Measurements from ENCODE around the gene LAMTOR2. TPM values are rescaled to one million over a fixed set of nuclear protein-coding genes. Genes with fewer than 3 reads are reported as not detected.
A peak's percentile ranks its signal among the peaks of the same experiment; 100 is the strongest.

LAMTOR2 gene
- total and polyA plus RNA-seq, 9 of the 15 experiments (the other 6 are each of a cell fraction or from before 2014, with no cell fraction given) = 39.0 to 161 (median 74.6) TPM

DNA sequence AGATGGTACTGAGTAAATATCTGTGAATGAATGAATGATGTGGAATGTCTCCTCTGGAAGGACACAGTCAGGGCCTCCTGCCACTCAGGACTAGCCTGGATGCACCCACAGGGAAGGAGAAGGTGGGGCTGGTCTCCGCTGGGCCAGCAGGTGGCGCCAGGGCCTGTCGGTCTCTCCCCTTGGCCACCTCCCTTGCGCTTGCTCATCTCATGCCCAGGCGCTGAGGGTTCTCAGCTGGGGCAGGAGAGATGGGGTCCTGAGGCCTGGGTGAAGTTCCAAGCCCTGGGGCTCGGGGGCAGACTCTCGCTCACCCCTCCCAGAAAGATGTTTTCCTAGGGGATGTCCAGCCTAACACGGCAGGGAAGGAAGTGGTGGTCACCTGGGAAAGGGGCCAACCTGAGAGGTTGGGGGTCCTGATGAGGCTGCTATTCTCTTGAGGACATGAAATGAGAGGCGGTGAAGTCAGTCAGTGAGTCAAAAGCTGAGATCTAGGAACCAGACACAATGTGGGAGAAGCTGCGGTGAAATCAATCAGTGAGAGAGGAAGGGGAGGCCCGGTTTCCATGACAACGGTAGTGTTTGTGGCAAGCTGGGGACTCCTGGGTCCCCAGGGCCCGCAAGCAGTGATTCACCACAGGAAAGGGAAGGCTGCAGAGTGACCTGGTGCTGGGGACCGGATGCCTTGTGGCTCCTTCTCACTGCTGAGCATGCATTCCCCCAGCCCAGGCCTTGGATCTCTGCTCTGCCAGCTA, 42.2 kb downstream of the LAMTOR2 start:
- no peaks in the 10 kb centered on the region for H4K20me1 ChIP-seq (replicated peaks; ENCODE audit: control insufficient read depth, insufficient read depth, low read length)
- peaks cover 0 to 3% of the 10 kb centered on the region in 2 experiments; a peak in 2 of 5 replicates for H3K4me1 ChIP-seq (replicated peaks in 1 of 2; ENCODE audit: control insufficient read depth in 2 of 2, insufficient read depth in 2 of 2, low read length in 2 of 2)
- ATAC-seq (peak; percentile 100), DNase-seq (ENCODE audit: extremely low read depth in 1 of 4, low spot score in 3 of 4) (peak; percentile 86 to 88 (median 86)), FAIRE-seq (peak; percentile 88)
- no peak overlapping the region for H3K4me3 ChIP-seq
- in situ Hi-C loops (cut with MboI) (no loop called here), intact Hi-C loops (cut with micrococcal nuclease) (loop anchor here (1.0 to 10.0 kb wide), 3 partner anchors 33 to 348 kb away; no protein-coding TSS in a partner anchor)
- CTCF ChIA-PET (ENCODE audit: low intra/inter-chr PET ratio) = interaction anchor here (0.6 to 3.4 kb wide), 8 partner anchors 26 to 846 kb away, joined by 3 to 71 read pairs (median 4); no protein-coding TSS in a partner anchor
- H3K4me2 ChIP-seq (ENCODE audit: insufficient read depth, low read length) = no peak overlapping the region
- no peaks in the 10 kb centered on the region for H3K9me3 ChIP-seq (replicated peaks; ENCODE audit: control insufficient read depth, insufficient read depth, low read depth, low read length)
- no peak overlapping the region for H3K9ac ChIP-seq (ENCODE audit: insufficient read depth in 1 of 2, low read depth in 2 of 2, low read length in 2 of 2)
- no TSS peak for BruUV-seq (replicated peaks)
- H3K27ac ChIP-seq (ENCODE audit: extremely low read depth, low read depth, low read length) = no peak overlapping the region
- H3K79me2 ChIP-seq (ENCODE audit: control insufficient read depth, insufficient read depth, low read length) = no peaks in the 10 kb centered on the region
- H2AFZ ChIP-seq (ENCODE audit: low read depth, low read length) = no peak overlapping the region
- 25% methylated on average over 13 of the region's 14 CpGs for WGBS (ENCODE audit: insufficient coverage, low coverage, missing lambda C conversion rate)
- H3K9me1 ChIP-seq (ENCODE audit: control insufficient read depth, insufficient read depth, low read length) = no peaks in the 10 kb centered on the region
- POLR2A ChIA-PET = interaction anchor here (0.6 to 12.5 kb wide), 11 partner anchors 8 to 349 kb away, joined by 3 to 164 read pairs (median 5); partner anchors contain the start of gene LMNA
- H3K36me3 ChIP-seq (ENCODE audit: control insufficient read depth, insufficient read depth, low read length) = no peaks in the 10 kb centered on the region
- no peaks in the 10 kb centered on the region for H3K27me3 ChIP-seq (ENCODE audit: control insufficient read depth in 2 of 2, insufficient read depth in 2 of 2, low read length in 2 of 2)
- TF ChIP-seq ARHGAP35 (IDR thresholded peaks at IDR 0.05; ENCODE audit: partially characterized antibody) (no peak), SMARCE1 (IDR thresholded peaks at IDR 0.05) (no peak), CREM (IDR thresholded peaks at IDR 0.05; ENCODE audit: low read depth) (0 out of 2 replicates have a peak, but pooled peaks have one; percentile 11), SRF (CRISPR knock-in tag; IDR thresholded peaks at IDR 0.05) (peak in 1 of 2 experiments; percentile 48; a peak in 1 of 4 replicates), HCFC1 (IDR thresholded peaks at IDR 0.05; ENCODE audit: low read depth, low read length) (peak; percentile 29; the same call in 1 of the 2 replicates), NFE2 (IDR thresholded peaks at IDR 0.05; ENCODE audit: low read depth) (peak; percentile 45; the same call in 1 of the 2 replicates), MYNN (IDR thresholded peaks at IDR 0.05) (0 out of 2 replicates have a peak, but pooled peaks have one; percentile 39), MYNN (CRISPR knock-in tag; IDR thresholded peaks at IDR 0.05) (no peak), SMARCA5 (IDR thresholded peaks at IDR 0.05) (no peak), ZFP91 (CRISPR knock-in tag; IDR thresholded peaks at IDR 0.05) (no peak), THAP7 (CRISPR knock-in tag; IDR thresholded peaks at IDR 0.05) (no peak), PCBP1 (IDR thresholded peaks at IDR 0.05; ENCODE audit: low read depth, low read length, poor library complexity, severe bottlenecking) (no peak), YY1 (IDR thresholded peaks at IDR 0.05; ENCODE audit: borderline replicate concordance in 1 of 3, control insufficient read depth in 1 of 3, extremely low read depth in 1 of 3, insufficient read depth in 3 of 3, insufficient read length in 1 of 3, insufficient replicate concordance in 2 of 3, low read depth in 1 of 3, low read length in 2 of 3) (peak in 1 of 3 experiments; percentile 14)
- TF ChIP-seq, protein P1, sequence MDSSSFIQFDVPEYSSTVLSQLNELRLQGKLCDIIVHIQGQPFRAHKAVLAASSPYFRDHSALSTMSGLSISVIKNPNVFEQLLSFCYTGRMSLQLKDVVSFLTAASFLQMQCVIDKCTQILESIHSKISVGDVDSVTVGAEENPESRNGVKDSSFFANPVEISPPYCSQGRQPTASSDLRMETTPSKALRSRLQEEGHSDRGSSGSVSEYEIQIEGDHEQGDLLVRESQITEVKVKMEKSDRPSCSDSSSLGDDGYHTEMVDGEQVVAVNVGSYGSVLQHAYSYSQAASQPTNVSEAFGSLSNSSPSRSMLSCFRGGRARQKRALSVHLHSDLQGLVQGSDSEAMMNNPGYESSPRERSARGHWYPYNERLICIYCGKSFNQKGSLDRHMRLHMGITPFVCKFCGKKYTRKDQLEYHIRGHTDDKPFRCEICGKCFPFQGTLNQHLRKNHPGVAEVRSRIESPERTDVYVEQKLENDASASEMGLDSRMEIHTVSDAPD (CRISPR knock-in tag; IDR thresholded peaks at IDR 0.05) = no peak
